ENCODE measurements around the gene GRB2.

DNA sequence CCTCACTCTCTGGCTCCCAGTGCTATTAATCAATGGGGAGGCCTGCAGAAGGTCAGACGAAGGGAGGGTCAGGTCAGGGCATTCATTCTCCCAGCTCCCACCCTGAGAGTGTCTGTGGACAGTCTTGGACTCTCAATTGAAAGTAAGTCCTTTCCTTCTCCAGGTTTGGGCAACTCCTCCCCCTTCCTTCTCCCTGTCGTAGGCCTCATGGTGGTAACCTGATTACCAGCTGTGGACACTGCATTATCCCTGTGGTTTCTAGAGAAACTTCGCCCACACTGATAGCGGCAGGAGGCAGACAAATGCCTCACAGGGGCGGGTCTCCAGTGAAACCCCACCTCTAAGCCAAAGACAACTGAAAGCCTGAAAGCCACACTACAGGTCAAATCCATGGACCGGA is 58.6 kb downstream of the GRB2 start:
- TF ChIP-seq, protein P1, sequence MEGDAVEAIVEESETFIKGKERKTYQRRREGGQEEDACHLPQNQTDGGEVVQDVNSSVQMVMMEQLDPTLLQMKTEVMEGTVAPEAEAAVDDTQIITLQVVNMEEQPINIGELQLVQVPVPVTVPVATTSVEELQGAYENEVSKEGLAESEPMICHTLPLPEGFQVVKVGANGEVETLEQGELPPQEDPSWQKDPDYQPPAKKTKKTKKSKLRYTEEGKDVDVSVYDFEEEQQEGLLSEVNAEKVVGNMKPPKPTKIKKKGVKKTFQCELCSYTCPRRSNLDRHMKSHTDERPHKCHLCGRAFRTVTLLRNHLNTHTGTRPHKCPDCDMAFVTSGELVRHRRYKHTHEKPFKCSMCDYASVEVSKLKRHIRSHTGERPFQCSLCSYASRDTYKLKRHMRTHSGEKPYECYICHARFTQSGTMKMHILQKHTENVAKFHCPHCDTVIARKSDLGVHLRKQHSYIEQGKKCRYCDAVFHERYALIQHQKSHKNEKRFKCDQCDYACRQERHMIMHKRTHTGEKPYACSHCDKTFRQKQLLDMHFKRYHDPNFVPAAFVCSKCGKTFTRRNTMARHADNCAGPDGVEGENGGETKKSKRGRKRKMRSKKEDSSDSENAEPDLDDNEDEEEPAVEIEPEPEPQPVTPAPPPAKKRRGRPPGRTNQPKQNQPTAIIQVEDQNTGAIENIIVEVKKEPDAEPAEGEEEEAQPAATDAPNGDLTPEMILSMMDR (IDR thresholded peaks at IDR 0.05; ENCODE audit: low read depth, low read length): no peak
- TF ChIP-seq EZH2phosphoT487 (IDR thresholded peaks at IDR 0.05; ENCODE audit: low read depth): no peak
